HG03095 (cell line): Measurements from ENCODE around the gene IFIT1.

Experiments used
- ATAC-seq: cut with Tn5 transposase; IDR thresholded peaks from one replicate; pipeline ENCODE4 v1.9.1; 2021; ENCODE audit warnings: moderate library complexity; ENCODE audit not compliant: unreplicated experiment

The IFIT1 gene

DNA sequence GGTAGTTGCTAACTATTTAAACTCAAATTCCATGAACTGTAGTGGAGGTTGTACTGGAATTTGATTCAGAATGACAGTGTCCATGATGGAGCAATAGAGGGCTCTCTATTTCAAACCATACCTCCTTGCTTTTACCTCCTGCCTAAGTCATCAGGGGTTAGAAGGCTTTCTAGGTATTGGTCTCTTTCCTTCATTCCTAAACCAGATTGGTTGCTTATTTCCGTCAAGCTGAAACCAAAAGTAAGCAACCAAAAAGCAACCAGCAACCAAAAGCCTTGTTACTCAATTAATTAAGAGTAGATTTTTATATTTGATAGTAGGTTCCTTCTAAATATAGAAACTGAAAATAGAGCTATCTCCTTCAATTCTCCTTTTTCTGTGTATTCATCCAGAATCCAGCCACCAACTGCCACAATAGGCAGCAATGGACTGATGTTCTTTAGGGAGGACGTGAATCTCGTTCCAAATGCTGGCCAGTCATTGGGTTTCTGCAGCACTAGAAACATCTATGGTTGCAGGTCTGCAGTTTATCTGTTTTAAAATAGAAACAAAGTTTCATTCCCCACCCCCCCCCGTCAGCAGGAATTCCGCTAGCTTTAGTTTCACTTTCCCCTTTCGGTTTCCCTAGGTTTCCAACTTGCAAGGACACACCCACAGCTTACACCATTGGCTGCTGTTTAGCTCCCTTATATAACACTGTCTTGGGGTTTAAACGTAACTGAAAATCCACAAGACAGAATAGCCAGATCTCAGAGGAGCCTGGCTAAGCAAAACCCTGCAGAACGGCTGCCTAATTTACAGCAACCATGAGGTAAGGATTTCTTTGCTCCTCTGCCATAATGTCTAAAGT is at the start of gene IFIT1:
Gene IFIT1 (plus strand): TSS at position 717 of the 850 bp plus-strand sequence. CDS start 90 bp downstream, at position 807.
- peak; percentile 76 for ATAC-seq

GRCh38 chr10:89343089-89343767 is 49.2 kb upstream of the IFIT1 start:
- ATAC-seq: no peak

GRCh38 chr10:89344156-89344555 is 48.3 kb upstream of the IFIT1 start:
- ATAC-seq: no peak

- no peak for ATAC-seq
These were observed 46.9 kb upstream of the IFIT1 start for GRCh38 chr10:89345367-89346000.

DNA sequence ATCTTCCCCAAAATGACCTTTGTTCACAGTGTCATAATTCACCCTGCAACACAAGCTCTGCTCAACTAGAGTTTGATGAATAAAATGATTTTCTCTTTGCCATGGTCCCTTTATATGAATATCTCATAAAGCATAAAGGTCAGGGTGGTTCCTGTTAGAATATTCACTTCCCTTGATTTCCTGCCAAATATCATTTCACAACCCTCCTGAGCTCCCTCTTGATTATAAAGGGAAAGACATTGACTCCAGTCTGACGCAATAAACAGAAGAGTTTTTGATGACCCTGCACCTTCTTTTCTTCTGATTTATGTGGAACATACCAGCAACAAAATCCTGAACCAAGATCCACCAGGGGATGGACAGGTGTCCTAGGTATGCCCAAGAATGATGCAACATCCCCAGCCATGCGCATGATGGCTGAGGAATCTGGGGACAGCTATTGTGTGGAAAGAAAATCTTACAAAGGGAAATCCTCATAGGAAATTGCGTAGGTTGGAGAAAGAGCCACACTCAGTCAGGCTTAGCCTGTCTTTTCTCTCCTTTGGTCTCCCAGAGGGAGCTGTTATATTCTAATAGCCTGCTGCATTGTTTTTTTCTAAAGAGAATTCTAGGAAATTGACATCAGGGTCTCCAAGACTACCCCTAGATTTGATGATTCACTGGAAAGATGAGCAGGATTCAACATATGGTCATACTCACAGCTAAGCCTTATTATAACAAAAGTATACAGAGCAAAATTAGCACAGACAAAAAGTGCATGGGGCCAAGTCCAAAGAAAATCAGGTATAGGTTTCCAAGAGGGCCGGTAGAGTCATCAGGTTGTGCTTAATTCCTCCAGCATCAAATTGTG is 45.8 kb upstream of the IFIT1 start:
- no peak for ATAC-seq

DNA sequence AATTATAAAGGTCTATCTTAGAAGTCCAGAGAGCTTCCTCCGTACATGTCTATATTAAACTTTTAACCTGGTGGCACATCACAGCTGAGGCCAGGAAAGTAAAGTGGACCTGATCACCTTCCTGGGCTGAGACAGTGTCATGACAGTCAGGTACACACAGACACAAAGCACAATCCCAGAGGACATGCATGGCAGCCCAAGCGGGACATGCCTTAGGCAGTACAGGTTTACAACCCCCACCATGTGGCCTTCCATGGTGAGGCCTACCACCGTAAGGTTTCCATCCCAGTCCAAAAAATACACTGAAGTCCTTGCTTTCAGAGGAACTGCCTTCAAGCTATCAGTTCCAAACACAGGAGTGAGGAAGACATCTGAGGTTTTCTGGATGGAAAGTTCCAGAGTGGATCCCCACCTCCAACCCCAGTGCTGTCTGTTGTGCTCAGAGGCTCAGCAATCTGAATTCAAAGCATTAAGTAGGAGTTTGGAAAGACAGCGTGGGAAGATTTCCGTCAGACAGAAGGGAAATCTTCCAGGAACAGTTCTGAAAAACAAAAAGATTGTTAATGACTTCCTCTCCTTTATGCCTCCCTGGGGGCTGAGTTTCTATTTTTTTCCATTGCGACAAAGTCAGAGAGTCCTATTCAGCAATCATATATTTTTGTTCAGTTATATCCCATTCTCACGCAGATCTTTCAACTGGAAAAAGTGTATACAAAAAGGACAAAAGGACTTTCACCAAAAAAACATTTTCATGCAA is 44.5 kb upstream of the IFIT1 start:
- ATAC-seq: no peak

GRCh38 chr10:89348481-89348880 is 43.9 kb upstream of the IFIT1 start:
- no peak for ATAC-seq

GRCh38 chr10:89348975-89349374 is 43.4 kb upstream of the IFIT1 start:
- ATAC-seq: no peak

DNA sequence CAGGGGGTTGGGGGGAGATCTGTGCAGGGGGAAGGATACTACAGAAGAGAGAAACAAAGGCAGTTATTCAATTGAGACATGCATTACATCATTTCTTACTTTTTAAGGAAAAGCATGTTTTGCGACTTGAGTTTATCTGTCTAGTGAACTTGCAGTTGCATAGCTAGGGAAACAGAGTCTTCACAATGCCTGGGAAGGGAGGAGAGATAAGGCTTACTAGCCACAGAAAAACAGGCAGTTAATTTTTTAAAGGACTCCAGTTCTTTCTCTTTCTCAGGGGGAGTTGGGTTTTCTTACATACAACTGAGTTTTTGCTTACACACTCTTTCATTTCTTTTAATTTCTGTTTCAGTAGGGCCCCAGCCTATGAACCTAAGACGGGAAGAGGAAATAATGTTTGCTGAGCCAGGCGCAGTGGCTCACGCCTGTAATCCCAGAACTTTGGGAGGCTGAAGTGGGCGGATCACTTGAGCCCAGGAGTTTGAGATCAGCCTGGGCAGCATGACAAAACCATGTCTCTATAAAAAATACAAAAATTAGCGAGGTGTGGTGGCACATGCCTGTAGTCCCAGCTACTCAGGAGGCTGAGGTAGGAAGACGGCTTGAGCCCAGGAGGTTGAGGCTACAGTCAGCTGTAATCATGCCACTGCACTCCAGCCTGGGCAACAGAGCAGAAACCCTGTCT is 41.6 kb upstream of the IFIT1 start:
- ATAC-seq: peak; percentile 32

DNA sequence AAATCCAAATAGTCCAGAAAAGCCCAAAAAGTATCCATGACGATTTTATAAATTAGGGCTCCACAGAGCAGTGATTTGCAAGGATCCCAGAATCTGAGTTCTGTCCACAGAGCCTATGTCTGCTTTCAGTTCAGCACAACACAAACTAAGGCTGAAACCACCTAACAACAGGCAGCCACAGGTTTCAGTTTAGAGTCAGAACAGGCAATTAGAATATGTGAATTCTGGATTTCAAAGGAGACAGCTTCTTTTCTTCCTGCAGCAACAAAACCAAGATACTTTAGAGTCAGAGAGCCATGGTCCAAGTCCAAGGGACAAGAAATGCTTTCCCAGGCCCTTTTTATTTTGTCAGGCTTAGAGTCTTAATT is 41.0 kb upstream of the IFIT1 start:
- peak; percentile 79 for ATAC-seq

- ATAC-seq: no peak
These were observed 40.4 kb upstream of the IFIT1 start for GRCh38 chr10:89351780-89352597.

DNA sequence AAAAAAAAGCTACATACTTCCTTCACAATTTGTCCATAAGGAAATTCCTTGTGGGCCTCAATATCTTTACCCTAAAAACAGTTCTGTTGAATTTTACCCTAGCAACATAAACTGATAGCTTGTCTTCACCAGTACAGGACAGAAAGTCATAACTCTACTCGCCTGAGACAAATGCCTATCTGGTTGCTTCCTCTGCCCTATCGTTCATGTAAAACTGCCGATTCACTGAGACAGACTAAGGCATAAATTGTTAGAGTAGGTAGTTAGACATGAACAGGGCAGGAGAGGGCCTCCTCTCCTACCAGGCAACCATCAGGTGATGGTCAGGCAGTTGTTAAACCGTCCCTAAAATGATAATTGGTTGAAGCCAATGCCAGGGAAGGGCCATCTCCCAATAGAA is 39.6 kb upstream of the IFIT1 start:
- no peak for ATAC-seq

DNA sequence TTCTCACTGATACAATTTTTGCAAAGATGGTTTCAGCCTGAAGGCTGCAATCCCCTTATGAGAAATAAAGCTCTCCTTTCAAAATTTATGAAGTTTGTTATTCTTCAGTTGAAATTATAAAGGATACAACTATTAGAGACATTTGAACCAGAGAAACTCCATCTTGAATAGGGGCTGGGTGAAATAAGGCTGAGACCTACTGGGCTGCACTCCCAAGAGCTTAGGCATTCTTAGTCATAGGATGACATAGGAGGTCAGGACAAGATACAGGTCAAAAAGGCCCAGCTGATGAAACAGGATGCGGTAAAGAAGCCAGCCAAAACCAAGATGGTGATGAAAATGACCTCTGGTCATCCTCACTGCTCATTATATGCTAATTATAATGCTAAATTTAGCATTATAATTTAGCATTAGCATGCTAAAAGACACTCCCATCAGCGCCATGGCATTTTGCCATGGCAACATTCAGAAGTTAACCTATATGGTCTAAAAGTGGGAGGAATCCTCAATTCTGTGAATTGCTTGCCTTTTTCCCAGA is 37.0 kb upstream of the IFIT1 start:
- no peak for ATAC-seq

DNA sequence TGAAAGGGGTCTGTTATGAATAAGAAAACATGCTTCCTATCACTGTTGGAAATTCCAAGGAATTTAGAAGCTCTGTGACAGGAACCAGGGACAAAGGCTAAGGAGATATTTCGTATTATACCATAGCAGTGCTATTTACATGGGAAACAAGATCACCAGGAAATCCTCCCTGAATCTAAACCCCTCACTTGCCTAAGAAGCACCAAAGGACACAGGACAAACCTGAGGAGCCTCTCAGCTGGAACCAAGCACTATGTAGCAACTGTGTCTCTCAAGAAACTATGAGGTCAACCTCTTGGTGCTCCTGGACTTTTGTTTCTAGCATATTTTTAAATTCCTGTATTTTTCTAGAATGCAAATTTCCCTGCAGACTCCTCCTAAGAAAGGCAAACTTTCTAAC is 35.3 kb upstream of the IFIT1 start:
- ATAC-seq: no peak

- no peak for ATAC-seq
These were observed 34.4 kb upstream of the IFIT1 start for GRCh38 chr10:89357975-89358374.

GRCh38 chr10:89360157-89360556 is 32.3 kb upstream of the IFIT1 start:
- ATAC-seq: no peak

GRCh38 chr10:89362929-89363328 is 29.5 kb upstream of the IFIT1 start:
- ATAC-seq: no peak

GRCh38 chr10:89363729-89364442 is 28.5 kb upstream of the IFIT1 start:
- no peak for ATAC-seq
